Parathyroid adenoma (tissue), 2 donors: ENCODE data around the gene NDUFA8.

Source experiments
- H2AFZ ChIP-seq: fragments of 300-600 bp; sonication (generic); one replicate; pipeline ENCODE4 v1.7.0; 2017; ENCODE audit warnings: antibody characterized with exemption, mild to moderate bottlenecking
- H3K27ac ChIP-seq: fragments of 300-600 bp; sonication (generic); one replicate; pipeline ENCODE4 v1.7.0; 2017
- H3K27me3 ChIP-seq: fragments of 300-600 bp; sonication (generic); one replicate; pipeline ENCODE4 v1.7.0; 2017; ENCODE audit warnings: low read length; ENCODE audit not compliant: control insufficient read depth, insufficient read depth
- H3K36me3 ChIP-seq: fragments of 300-600 bp; sonication (generic); one replicate; pipeline ENCODE4 v1.7.0; 2017; ENCODE audit warnings: low read length; ENCODE audit not compliant: control insufficient read depth, insufficient read depth
- H3K4me1 ChIP-seq: fragments of 300-600 bp; sonication (generic); one replicate; pipeline ENCODE4 v1.7.0; 2017; ENCODE audit warnings: control low read depth
- H3K4me2 ChIP-seq: fragments of 300-600 bp; sonication (generic); one replicate; pipeline ENCODE4 v1.7.0; 2017; ENCODE audit warnings: low read length
- H3K4me3 ChIP-seq: fragments of 300-600 bp; sonication (generic); one replicate; pipeline ENCODE4 v1.7.0; 2017; ENCODE audit warnings: low read depth, low read length
- H3K79me2 ChIP-seq: fragments of 300-600 bp; sonication (generic); one replicate; pipeline ENCODE4 v1.7.0; 2017; ENCODE audit warnings: control low read depth
- H3K9ac ChIP-seq: fragments of 300-600 bp; sonication (generic); one replicate; pipeline ENCODE4 v1.7.0; 2017; ENCODE audit warnings: mild to moderate bottlenecking
- H3K9me3 ChIP-seq: fragments of 300-600 bp; sonication (generic); one replicate; pipeline ENCODE4 v1.7.0; 2017; ENCODE audit warnings: low read length; ENCODE audit not compliant: control insufficient read depth
- CTCF ChIP-seq: fragments of 300-600 bp; sonication (generic); IDR thresholded peaks from one replicate; pipeline ENCODE4 v1.7.0; 2017; ENCODE audit warnings: antibody characterized with exemption, mild to moderate bottlenecking
- donor health status: primary hyperparathyroidism.

Gene NDUFA8

GRCh38 chr9:122138560-122139268 is 20.9 kb downstream of the NDUFA8 start:
- no peak overlapping the region for H3K4me2 ChIP-seq
- no peaks in the 10 kb centered on the region for H3K36me3 ChIP-seq
- H3K27ac ChIP-seq, result no peak overlapping the region
- H3K4me3 ChIP-seq, result no peak overlapping the region
- H3K9me3 ChIP-seq, result no peaks in the 10 kb centered on the region
- no peak overlapping the region for H3K9ac ChIP-seq
- no peaks in the 10 kb centered on the region for H3K4me1 ChIP-seq
- H2AFZ ChIP-seq, result no peak overlapping the region
- TF ChIP-seq CTCF, result no peak
- H3K79me2 ChIP-seq, result no peaks in the 10 kb centered on the region
- no peaks in the 10 kb centered on the region for H3K27me3 ChIP-seq

GRCh38 chr9:122135529-122135859 is 24.1 kb downstream of the NDUFA8 start:
- Histone ChIP-seq H3K9ac (no peak overlapping the region), H3K9me3 (no peaks in the 10 kb centered on the region), H3K27ac (no peak overlapping the region), H3K4me2 (no peak overlapping the region), H3K36me3 (no peaks in the 10 kb centered on the region), H3K27me3 (no peaks in the 10 kb centered on the region), H3K4me1 (no peaks in the 10 kb centered on the region), H3K4me3 (no peak overlapping the region), H3K79me2 (no peaks in the 10 kb centered on the region), H2AFZ (no peak overlapping the region)
- no peak for TF ChIP-seq CTCF

- TF ChIP-seq CTCF, result no peak
- Histone ChIP-seq H3K27ac (no peak overlapping the region), H2AFZ (no peak overlapping the region), H3K4me1 (no peaks in the 10 kb centered on the region), H3K9me3 (no peaks in the 10 kb centered on the region), H3K9ac (no peak overlapping the region), H3K79me2 (no peaks in the 10 kb centered on the region), H3K4me3 (no peak overlapping the region), H3K36me3 (no peaks in the 10 kb centered on the region), H3K4me2 (no peak overlapping the region), H3K27me3 (no peaks in the 10 kb centered on the region)
Observed at GRCh38 chr9:122134822-122135528, 24.6 kb downstream of the NDUFA8 start.

GRCh38 chr9:122133984-122134535 is 25.5 kb downstream of the NDUFA8 start:
- H3K4me2 ChIP-seq, result no peak overlapping the region
- no peak for TF ChIP-seq CTCF
- no peaks in the 10 kb centered on the region for H3K27me3 ChIP-seq
- H3K79me2 ChIP-seq, result no peaks in the 10 kb centered on the region
- no peaks in the 10 kb centered on the region for H3K4me1 ChIP-seq
- no peak overlapping the region for H3K9ac ChIP-seq
- no peaks in the 10 kb centered on the region for H3K36me3 ChIP-seq
- no peaks in the 10 kb centered on the region for H3K9me3 ChIP-seq
- H3K4me3 ChIP-seq, result no peak overlapping the region
- H2AFZ ChIP-seq, result no peak overlapping the region
- peak overlapping the region; percentile 29 for H3K27ac ChIP-seq
